ENCODE results near the gene ZBTB20. TPM values are rescaled to one million over a fixed set of nuclear protein-coding genes. Genes with fewer than 3 reads are reported as not detected.

Gene ZBTB20
- total and polyA plus RNA-seq, 7 donors = under 0.01 to 113 (median 58.6) TPM

- Histone ChIP-seq H3K36me3 (no peaks in the 10 kb centered on the region), H3K27me3 (no peaks in the 10 kb centered on the region), H3K4me1 (peaks cover 0 to 42% (median 18%) of the 10 kb centered on the region in 4 donors), H3K4me3 (peak overlapping the region in 3 of 4 donors; percentile 39 to 55 (median 52)), H3K9me3 (no peaks in the 10 kb centered on the region), H3K27ac (peak overlapping the region; percentile 33 to 72 (median 52))
- WGBS, 2 donors = 66 to 75% methylated on average over 7 of the region's 7 CpGs
- DNase-seq = no peak
- intact Hi-C loops (cut with DNase I) = loop anchor here (10.0 kb wide), 1 partner anchor 119 kb away; no protein-coding TSS in a partner anchor
- TF ChIP-seq POLR2A (IDR thresholded peaks at IDR 0.05) = no peak
- TF ChIP-seq POLR2AphosphoS5 (IDR thresholded peaks at IDR 0.05) = peak in 1 of 4 donors; percentile 8
Observed at GRCh38 chr3:114455432-114455831, 691.7 kb downstream of the ZBTB20 start.

- no peaks in the 10 kb centered on the region for H3K27me3 ChIP-seq
- intact Hi-C loops (cut with DNase I) = loop anchor here (5.0 to 10.0 kb wide), 2 partner anchors 72 to 120 kb away; no protein-coding TSS in a partner anchor
- H3K36me3 ChIP-seq = no peaks in the 10 kb centered on the region
- TF ChIP-seq EP300 (IDR thresholded peaks at IDR 0.05) = no peak
- TF ChIP-seq CTCF (IDR thresholded peaks at IDR 0.05) = peak in 2 of 4 experiments; percentile 5 to 30
- no peaks in the 10 kb centered on the region for H3K9me3 ChIP-seq
- peak overlapping the region; percentile 33 to 72 (median 52) for H3K27ac ChIP-seq
- 25 to 33% methylated on average over 12 of the region's 12 CpGs for WGBS, 2 donors
- peak overlapping the region; percentile 20 to 55 (median 46) for H3K4me3 ChIP-seq
- peaks cover 0 to 42% (median 18%) of the 10 kb centered on the region in 4 donors for H3K4me1 ChIP-seq
- no peak for DNase-seq
Observed at GRCh38 chr3:114454551-114455251, 692.4 kb downstream of the ZBTB20 start.

GRCh38 chr3:114453361-114453780 lies 693.7 kb downstream of the ZBTB20 start:
- TF ChIP-seq POLR2A (IDR thresholded peaks at IDR 0.05) (no peak), POLR2AphosphoS5 (IDR thresholded peaks at IDR 0.05) (no peak), CTCF (IDR thresholded peaks at IDR 0.05) (no peak), EP300 (IDR thresholded peaks at IDR 0.05) (no peak)
- Histone ChIP-seq H3K27ac (peak overlapping the region; percentile 33 to 72 (median 52)), H3K36me3 (no peaks in the 10 kb centered on the region), H3K4me3 (peak overlapping the region in 2 of 4 donors; percentile 52 to 55), H3K9me3 (no peaks in the 10 kb centered on the region), H3K27me3 (no peaks in the 10 kb centered on the region), H3K4me1 (peaks cover 0 to 37% (median 18%) of the 10 kb centered on the region in 4 donors)
- WGBS, 2 donors = 87% methylated on average over 2 of the region's 2 CpGs
- no peak for DNase-seq
- intact Hi-C loops (cut with DNase I) = loop anchor here (5.0 to 10.0 kb wide), 2 partner anchors 71 to 121 kb away; no protein-coding TSS in a partner anchor

- intact Hi-C loops (cut with DNase I) = loop anchor here (5.0 to 10.0 kb wide), 2 partner anchors 71 to 122 kb away; no protein-coding TSS in a partner anchor
- DNase-seq = no peak
- WGBS, 2 donors = 62 to 93% methylated on average over 2 of the region's 2 CpGs
- Histone ChIP-seq H3K27me3 (no peaks in the 10 kb centered on the region), H3K9me3 (no peaks in the 10 kb centered on the region), H3K27ac (peak overlapping the region in 3 of 4 donors; percentile 65 to 72 (median 70)), H3K4me3 (no peak overlapping the region), H3K4me1 (peaks cover 0 to 37% (median 18%) of the 10 kb centered on the region in 4 donors), H3K36me3 (no peaks in the 10 kb centered on the region)
- TF ChIP-seq POLR2A (IDR thresholded peaks at IDR 0.05) (no peak), EP300 (IDR thresholded peaks at IDR 0.05) (no peak), CTCF (IDR thresholded peaks at IDR 0.05) (no peak)
Observed at GRCh38 chr3:114452937-114453336, 694.2 kb downstream of the ZBTB20 start.

GRCh38 chr3:114452256-114452655 lies 694.8 kb downstream of the ZBTB20 start:
- intact Hi-C loops (cut with DNase I) = loop anchor here (5.0 to 10.0 kb wide), 2 partner anchors 70 to 123 kb away; no protein-coding TSS in a partner anchor
- Histone ChIP-seq H3K4me3 (peak overlapping the region in 1 of 4 donors; percentile 12), H3K4me1 (peaks cover 0 to 43% (median 21%) of the 10 kb centered on the region in 4 donors), H3K27me3 (no peaks in the 10 kb centered on the region), H3K36me3 (no peaks in the 10 kb centered on the region), H3K27ac (peak overlapping the region; percentile 43 to 72 (median 64)), H3K9me3 (no peaks in the 10 kb centered on the region)
- TF ChIP-seq EP300 (IDR thresholded peaks at IDR 0.05) (no peak), POLR2A (IDR thresholded peaks at IDR 0.05) (no peak), CTCF (IDR thresholded peaks at IDR 0.05) (no peak)
- 69 to 87% methylated on average over 1 of the region's 1 CpG for WGBS, 2 donors
- no peak for DNase-seq
